BE2C (cell line): ENCODE data around the gene CLDN18.

Experiments
- DNase-seq: peaks from one replicate; pipeline ENCODE4 v3.0.0-alpha.2; 2020
- H3K27me3 ChIP-seq: fragments of 250-450 bp; sonication (Bioruptor Pico); 2 replicates; pipeline ENCODE4 v1.5.1; 2020; ENCODE audit warnings: mild to moderate bottlenecking
- H3K36me3 ChIP-seq: fragments of 250-450 bp; sonication (Bioruptor Pico); 2 replicates; pipeline ENCODE4 v1.5.1; 2020; ENCODE audit warnings: mild to moderate bottlenecking
- H3K4me1 ChIP-seq: fragments of 250-450 bp; sonication (Bioruptor Pico); 2 replicates; pipeline ENCODE4 v1.5.1; 2020
- H3K4me3 ChIP-seq: 2 replicates; pipeline ENCODE4 v1.5.1; 2011; ENCODE audit warnings: low read depth, low read length
- H3K9me3 ChIP-seq: fragments of 250-450 bp; sonication (Bioruptor Pico); 2 replicates; pipeline ENCODE4 v1.5.1; 2020
- CTCF ChIP-seq: IDR thresholded peaks from 2 replicates; pipeline ENCODE4 v1.5.1; 2012; ENCODE audit warnings: mild to moderate bottlenecking, low read depth, low read length

CLDN18 gene

GRCh38 chr3:138016065-138016464, 6.1 kb downstream of the CLDN18 start:
- H3K9me3 ChIP-seq: no peaks in the 10 kb centered on the region
- no peaks in the 10 kb centered on the region for H3K4me1 ChIP-seq
- TF ChIP-seq CTCF: no peak
- no peak for DNase-seq
- H3K4me3 ChIP-seq: no peak overlapping the region
- H3K27me3 ChIP-seq: no peaks in the 10 kb centered on the region; the same call in 1 of the 2 replicates
- H3K36me3 ChIP-seq: no peaks in the 10 kb centered on the region

GRCh38 chr3:138019281-138020069, 9.5 kb downstream of the CLDN18 start:
- H3K9me3 ChIP-seq: no peaks in the 10 kb centered on the region
- DNase-seq: no peak
- H3K27me3 ChIP-seq: no peaks in the 10 kb centered on the region; the same call in 1 of the 2 replicates
- H3K4me3 ChIP-seq: no peak overlapping the region
- no peaks in the 10 kb centered on the region for H3K4me1 ChIP-seq
- no peak for TF ChIP-seq CTCF
- no peaks in the 10 kb centered on the region for H3K36me3 ChIP-seq

GRCh38 chr3:138023754-138024153, 13.8 kb downstream of the CLDN18 start:
- DNase-seq: no peak

GRCh38 chr3:138025553-138025952, 15.6 kb downstream of the CLDN18 start:
- no peak for TF ChIP-seq CTCF
- Histone ChIP-seq H3K4me3 (no peak overlapping the region), H3K27me3 (no peaks in the 10 kb centered on the region), H3K4me1 (no peaks in the 10 kb centered on the region), H3K36me3 (no peaks in the 10 kb centered on the region), H3K9me3 (no peaks in the 10 kb centered on the region)
- DNase-seq: no peak

More at GRCh38 chr3:138023754-138024153, 13.8 kb downstream of the CLDN18 start:
- no peaks in the 10 kb centered on the region for H3K9me3 ChIP-seq
- no peak overlapping the region for H3K4me3 ChIP-seq
- H3K36me3 ChIP-seq: no peaks in the 10 kb centered on the region
- H3K27me3 ChIP-seq: no peaks in the 10 kb centered on the region
- no peak for TF ChIP-seq CTCF
- H3K4me1 ChIP-seq: no peaks in the 10 kb centered on the region

- Histone ChIP-seq H3K4me3 (no peak overlapping the region), H3K4me1 (no peaks in the 10 kb centered on the region), H3K9me3 (no peaks in the 10 kb centered on the region), H3K27me3 (no peaks in the 10 kb centered on the region), H3K36me3 (no peaks in the 10 kb centered on the region)
- no peak for DNase-seq
- no peak for TF ChIP-seq CTCF
Observed at GRCh38 chr3:138027821-138028220, 17.9 kb downstream of the CLDN18 start.

- Histone ChIP-seq H3K4me3 (no peak overlapping the region), H3K36me3 (no peaks in the 10 kb centered on the region), H3K4me1 (no peaks in the 10 kb centered on the region), H3K9me3 (no peaks in the 10 kb centered on the region), H3K27me3 (no peaks in the 10 kb centered on the region)
- no peak for DNase-seq
- no peak for TF ChIP-seq CTCF
Observed at GRCh38 chr3:138030734-138031280, 20.8 kb downstream of the CLDN18 start.
